Measurements from ENCODE around the gene KCNQ4. TPM values are rescaled to one million over a fixed set of nuclear protein-coding genes. Genes with fewer than 3 reads are reported as not detected.

The KCNQ4 gene
- total RNA-seq, 1 donor from 2014 or later, result 0.85 TPM

- Mint-ChIP-seq H3K36me3 (no peaks in the 10 kb centered on the region), H3K4me3 (no peak overlapping the region), H3K4me1 (ENCODE audit: unreplicated experiment) (peaks cover 16% of the 10 kb centered on the region), H3K27me3 (peaks cover 19% of the 10 kb centered on the region), H3K9me3 (no peaks in the 10 kb centered on the region), H3K27ac (no peak overlapping the region)
- TF ChIP-seq CTCF (conservative IDR thresholded peaks at IDR 0.05), result no peak
- DNase-seq (ENCODE audit: extremely low spot score, unreplicated experiment), result no peak
Measured at GRCh38 chr1:40806731-40807695, 23.4 kb downstream of the KCNQ4 start.

GRCh38 chr1:40808002-40808401 lies 24.4 kb downstream of the KCNQ4 start:
- H3K4me1 Mint-ChIP-seq (ENCODE audit: unreplicated experiment), result peaks cover 16% of the 10 kb centered on the region
- no peaks in the 10 kb centered on the region for H3K36me3 Mint-ChIP-seq
- no peak for DNase-seq (ENCODE audit: extremely low spot score, unreplicated experiment)
- H3K9me3 Mint-ChIP-seq, result no peaks in the 10 kb centered on the region
- H3K27ac Mint-ChIP-seq, result no peak overlapping the region
- H3K27me3 Mint-ChIP-seq, result peaks cover 23% of the 10 kb centered on the region
- no peak for TF ChIP-seq CTCF (conservative IDR thresholded peaks at IDR 0.05)
- no peak overlapping the region for H3K4me3 Mint-ChIP-seq

GRCh38 chr1:40808444-40808843 lies 24.9 kb downstream of the KCNQ4 start:
- H3K4me3 Mint-ChIP-seq, result no peak overlapping the region
- no peak for TF ChIP-seq CTCF (conservative IDR thresholded peaks at IDR 0.05)
- no peaks in the 10 kb centered on the region for H3K9me3 Mint-ChIP-seq
- H3K4me1 Mint-ChIP-seq (ENCODE audit: unreplicated experiment), result peaks cover 14% of the 10 kb centered on the region
- H3K36me3 Mint-ChIP-seq, result no peaks in the 10 kb centered on the region
- no peak overlapping the region for H3K27ac Mint-ChIP-seq
- peaks cover 26% of the 10 kb centered on the region for H3K27me3 Mint-ChIP-seq
- DNase-seq (ENCODE audit: extremely low spot score, unreplicated experiment), result no peak

- Mint-ChIP-seq H3K27me3 (peaks cover 26% of the 10 kb centered on the region), H3K4me3 (no peak overlapping the region), H3K36me3 (no peaks in the 10 kb centered on the region), H3K9me3 (no peaks in the 10 kb centered on the region), H3K27ac (no peak overlapping the region), H3K4me1 (ENCODE audit: unreplicated experiment) (peaks cover 12% of the 10 kb centered on the region)
- DNase-seq (ENCODE audit: extremely low spot score, unreplicated experiment), result no peak
- TF ChIP-seq CTCF (conservative IDR thresholded peaks at IDR 0.05), result no peak
Measured at GRCh38 chr1:40808909-40809308, 25.3 kb downstream of the KCNQ4 start.

- no peak overlapping the region for H3K27ac Mint-ChIP-seq
- H3K4me1 Mint-ChIP-seq (ENCODE audit: unreplicated experiment), result peaks cover 12% of the 10 kb centered on the region
- no peak overlapping the region for H3K4me3 Mint-ChIP-seq
- H3K27me3 Mint-ChIP-seq, result peaks cover 32% of the 10 kb centered on the region
- no peaks in the 10 kb centered on the region for H3K9me3 Mint-ChIP-seq
- DNase-seq (ENCODE audit: extremely low spot score, unreplicated experiment), result no peak
- no peaks in the 10 kb centered on the region for H3K36me3 Mint-ChIP-seq
- TF ChIP-seq CTCF (conservative IDR thresholded peaks at IDR 0.05), result no peak
Measured at GRCh38 chr1:40810927-40811326, 27.3 kb downstream of the KCNQ4 start.
